Epithelial cell of esophagus (primary cell): ENCODE measurements around the gene RANBP6.
A peak's percentile ranks its signal among the peaks of the same experiment; 100 is the strongest.

Source experiments
- DNase-seq: peaks from one replicate; pipeline ENCODE4 v3.0.0; 2010; ENCODE audit warnings: low read depth
- H3K4me3 ChIP-seq: 2 replicates; pipeline ENCODE4 v1.5.1; 2011; ENCODE audit warnings: mild to moderate bottlenecking, low read length, control low read depth
- CTCF ChIP-seq: IDR thresholded peaks from 2 replicates; pipeline ENCODE4 v1.5.1; 2011; ENCODE audit warnings: low read depth, mild to moderate bottlenecking, low read length, control low read depth, inconsistent platforms; ENCODE audit not compliant: insufficient read depth; ENCODE audit errors: missing control alignments

Gene RANBP6

DNA sequence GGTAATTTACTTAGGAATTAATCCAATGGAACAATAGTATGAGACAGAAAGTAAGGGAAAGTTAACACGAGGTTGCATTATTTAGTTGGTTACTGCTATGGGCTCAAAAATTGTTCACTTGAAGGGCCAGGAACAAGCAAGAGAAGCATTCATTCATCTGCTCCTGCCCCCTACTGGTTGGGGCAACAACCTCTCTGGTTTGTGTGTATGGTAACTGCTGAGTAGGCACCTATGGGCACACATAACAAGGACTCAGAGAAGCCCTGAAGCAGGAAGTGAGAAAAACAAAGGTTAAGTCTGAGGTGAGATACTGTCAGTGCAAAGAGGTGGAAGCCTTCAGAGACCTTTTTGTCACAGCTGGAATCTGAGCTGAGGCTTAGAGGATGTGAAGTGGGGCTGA, 34.4 kb upstream of the RANBP6 start:
- TF ChIP-seq CTCF, result peak; percentile 48
- H3K4me3 ChIP-seq, result no peak overlapping the region
- DNase-seq, result peak; percentile 67

DNA sequence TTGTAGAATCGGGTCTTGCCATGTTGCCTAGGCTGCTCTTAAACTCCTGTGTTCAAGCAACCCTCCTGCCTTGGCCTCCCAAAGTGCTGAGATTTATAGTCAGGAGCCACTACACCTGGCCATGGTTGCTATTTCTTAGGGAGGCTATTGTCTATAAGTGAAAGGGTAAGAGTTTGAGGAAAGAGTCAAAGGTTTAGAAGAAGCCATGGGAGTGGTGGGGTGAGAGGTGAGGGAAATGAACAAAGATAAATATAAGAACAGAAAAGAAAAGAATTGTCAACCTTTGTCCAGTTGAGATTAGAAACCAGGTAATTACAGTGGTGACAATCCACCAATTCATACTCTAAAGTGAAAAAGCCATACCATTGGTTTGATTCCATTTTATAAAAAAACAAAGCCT, 32.6 kb upstream of the RANBP6 start:
- H3K4me3 ChIP-seq, result no peak overlapping the region
- TF ChIP-seq CTCF, result no peak
- DNase-seq, result no peak

DNA sequence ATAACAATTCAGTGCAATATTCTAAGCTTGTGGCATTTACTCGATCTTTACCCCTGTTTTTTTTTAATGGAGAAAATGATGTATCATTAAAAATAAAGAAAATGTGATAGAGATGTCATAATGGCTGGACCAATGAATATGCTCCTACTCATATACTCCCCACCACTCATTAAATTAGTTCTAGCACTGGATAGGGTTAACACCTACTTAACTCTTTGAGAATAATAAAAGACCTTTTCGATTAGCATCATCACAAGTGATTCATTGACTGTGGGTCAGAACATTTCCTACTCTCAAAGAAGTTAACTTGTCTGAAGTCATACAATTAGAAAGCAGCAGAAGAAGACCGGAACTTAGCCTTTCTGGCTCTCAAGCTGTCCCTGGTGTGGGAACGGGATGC, 31.6 kb upstream of the RANBP6 start:
- no peak for TF ChIP-seq CTCF
- DNase-seq, result no peak
- no peak overlapping the region for H3K4me3 ChIP-seq

DNA sequence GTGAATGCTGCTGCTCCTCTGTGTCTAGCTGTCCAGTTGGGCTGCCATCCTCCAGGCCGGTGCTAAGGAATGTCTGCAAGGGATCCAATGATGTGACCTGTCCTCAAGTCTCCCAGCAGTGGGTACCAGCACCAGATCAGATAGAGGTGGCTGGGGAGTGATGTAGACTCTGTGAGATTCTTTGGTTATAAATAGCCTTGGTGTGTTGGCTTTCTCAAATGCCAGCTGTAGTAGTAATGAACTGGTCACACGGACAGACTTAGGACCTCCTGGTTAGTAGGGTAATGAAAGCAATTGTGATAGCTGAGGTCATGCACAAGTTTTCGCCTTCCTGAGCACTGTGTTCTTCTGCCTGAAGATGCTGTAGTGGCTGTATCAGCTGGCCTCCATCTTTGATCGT, 29.9 kb upstream of the RANBP6 start:
- no peak for DNase-seq
- TF ChIP-seq CTCF, result no peak
- H3K4me3 ChIP-seq, result no peak overlapping the region

- DNase-seq, result no peak
- TF ChIP-seq CTCF, result no peak
- H3K4me3 ChIP-seq, result no peak overlapping the region
These were observed 24.7 kb upstream of the RANBP6 start for GRCh38 chr9:6040077-6040476.

DNA sequence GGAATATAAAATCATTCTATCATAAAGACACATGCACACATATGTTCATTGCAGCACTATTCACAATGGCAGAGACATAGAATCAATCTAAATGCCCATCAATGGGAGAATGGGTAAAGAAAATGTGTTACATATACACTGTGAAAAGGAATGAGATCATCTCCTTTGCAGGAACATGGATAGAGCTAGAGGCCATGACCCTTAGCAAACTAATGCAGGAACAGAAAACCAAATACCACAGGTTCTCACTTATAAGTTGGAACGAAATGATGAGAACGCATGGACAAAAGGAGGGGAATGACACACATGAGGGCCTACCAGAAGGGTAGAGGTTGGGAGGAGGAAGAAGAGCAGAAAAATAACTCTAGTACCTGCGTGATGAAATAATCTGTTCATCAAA, 21.0 kb upstream of the RANBP6 start:
- H3K4me3 ChIP-seq, result no peak overlapping the region
- DNase-seq, result no peak
- TF ChIP-seq CTCF, result no peak

- no peak overlapping the region for H3K4me3 ChIP-seq
- TF ChIP-seq CTCF, result no peak
- peak; percentile 59 for DNase-seq
These were observed 19.5 kb upstream of the RANBP6 start for GRCh38 chr9:6034954-6035353.
